Nephron progenitor cell (in vitro differentiated cells): ENCODE results near the gene ANGPTL4.
"Not testable (repeated sequence)": the region's sequence is repeated elsewhere in the genome, so short reads cannot be mapped to it uniquely, and the experiment has no call there.

Source experiments
- DNase-seq: peaks from one replicate; pipeline ENCODE4 v3.0.0; 2021
- H3K27ac Mint-ChIP-seq: 2 replicates; pipeline ENCODE4 v1.8.0; 2021; ENCODE audit warnings: mild to moderate bottlenecking, moderate library complexity, mixed read lengths
- H3K27me3 Mint-ChIP-seq: 2 replicates; pipeline ENCODE4 v1.8.0; 2021; ENCODE audit warnings: mild to moderate bottlenecking, low read depth, mixed read lengths; ENCODE audit not compliant: poor library complexity
- H3K36me3 Mint-ChIP-seq: 2 replicates; pipeline ENCODE4 v1.8.0; 2021; ENCODE audit warnings: low read depth, mixed read lengths
- H3K4me1 Mint-ChIP-seq: 2 replicates; pipeline ENCODE4 v1.8.0; 2021; ENCODE audit warnings: mixed read lengths
- H3K4me3 Mint-ChIP-seq: 2 replicates; pipeline ENCODE4 v1.8.0; 2021; ENCODE audit warnings: mild to moderate bottlenecking, moderate library complexity, mixed read lengths
- H3K9me3 Mint-ChIP-seq: 2 replicates; pipeline ENCODE4 v1.8.0; 2021; ENCODE audit warnings: mild to moderate bottlenecking, moderate library complexity, mixed read lengths
- CTCF ChIP-seq: fragments of 200-600 bp; sonication (generic); IDR thresholded peaks from 2 replicates; pipeline ENCODE4 v1.5.0; 2021; ENCODE audit warnings: antibody characterized with exemption

Gene ANGPTL4

GRCh38 chr19:8367327-8368001, 3.5 kb downstream of the ANGPTL4 start:
- Mint-ChIP-seq H3K36me3 (peaks cover 15% of the 10 kb centered on the region), H3K9me3 (peaks cover 4% of the 10 kb centered on the region), H3K27ac (no peak overlapping the region), H3K4me1 (peaks cover 49% of the 10 kb centered on the region), H3K4me3 (peak overlapping the region; percentile 60), H3K27me3 (peaks cover 36% of the 10 kb centered on the region)
- DNase-seq, result peak; percentile 67
- TF ChIP-seq CTCF, result no peak

- no peak for TF ChIP-seq CTCF
- Mint-ChIP-seq H3K27me3 (peaks cover 16% of the 10 kb centered on the region), H3K27ac (peak overlapping the region; percentile 42), H3K4me1 (peaks cover 39% of the 10 kb centered on the region), H3K36me3 (peaks cover 36% of the 10 kb centered on the region), H3K4me3 (no peak overlapping the region), H3K9me3 (no peaks in the 10 kb centered on the region)
- DNase-seq, result no peak
Observed at GRCh38 chr19:8370176-8371010, 6.4 kb downstream of the ANGPTL4 start.

GRCh38 chr19:8371011-8371804, 7.3 kb downstream of the ANGPTL4 start:
- no peak for TF ChIP-seq CTCF
- H3K27me3 Mint-ChIP-seq, result peaks cover 9% of the 10 kb centered on the region
- no peak for DNase-seq
- peaks cover 34% of the 10 kb centered on the region for H3K4me1 Mint-ChIP-seq
- peak overlapping the region; percentile 99 for H3K27ac Mint-ChIP-seq
- H3K36me3 Mint-ChIP-seq, result peaks cover 34% of the 10 kb centered on the region
- H3K4me3 Mint-ChIP-seq, result no peak overlapping the region
- H3K9me3 Mint-ChIP-seq, result no peaks in the 10 kb centered on the region

GRCh38 chr19:8373867-8374813, 10.2 kb downstream of the ANGPTL4 start:
- DNase-seq, result no peak
- H3K4me3 Mint-ChIP-seq, result no peak overlapping the region
- TF ChIP-seq CTCF, result no peak

GRCh38 chr19:8375766-8376165, 11.8 kb downstream of the ANGPTL4 start:
- peaks cover 57% of the 10 kb centered on the region for H3K36me3 Mint-ChIP-seq
- not testable (repeated sequence) for H3K27ac Mint-ChIP-seq, DNase-seq, H3K4me3 Mint-ChIP-seq, H3K27me3 Mint-ChIP-seq
- peaks cover 10% of the 10 kb centered on the region for H3K9me3 Mint-ChIP-seq
- H3K4me1 Mint-ChIP-seq, result peaks cover 36% of the 10 kb centered on the region

More at GRCh38 chr19:8373867-8374813, 10.2 kb downstream of the ANGPTL4 start:
- Mint-ChIP-seq H3K36me3 (peaks cover 45% of the 10 kb centered on the region), H3K9me3 (peaks cover 5% of the 10 kb centered on the region), H3K27ac (no peak overlapping the region), H3K4me1 (peaks cover 24% of the 10 kb centered on the region), H3K27me3 (no peaks in the 10 kb centered on the region)

- H3K4me3 Mint-ChIP-seq, H3K27me3 Mint-ChIP-seq, DNase-seq: not testable (repeated sequence)
- peak overlapping the region; percentile 45 for H3K27ac Mint-ChIP-seq
- H3K9me3 Mint-ChIP-seq, result peaks cover 10% of the 10 kb centered on the region
- H3K36me3 Mint-ChIP-seq, result peaks cover 57% of the 10 kb centered on the region
- H3K4me1 Mint-ChIP-seq, result peaks cover 37% of the 10 kb centered on the region
Observed at GRCh38 chr19:8376373-8376974, 12.5 kb downstream of the ANGPTL4 start.
